ENCODE data around the gene SLC35F1.

The SLC35F1 gene

GRCh38 chr6:118319894-118320649, 413.0 kb downstream of the SLC35F1 start:
- DNase-seq, result no peak

- no peak for DNase-seq
Observed at GRCh38 chr6:118320652-118321051, 413.6 kb downstream of the SLC35F1 start.

DNA sequence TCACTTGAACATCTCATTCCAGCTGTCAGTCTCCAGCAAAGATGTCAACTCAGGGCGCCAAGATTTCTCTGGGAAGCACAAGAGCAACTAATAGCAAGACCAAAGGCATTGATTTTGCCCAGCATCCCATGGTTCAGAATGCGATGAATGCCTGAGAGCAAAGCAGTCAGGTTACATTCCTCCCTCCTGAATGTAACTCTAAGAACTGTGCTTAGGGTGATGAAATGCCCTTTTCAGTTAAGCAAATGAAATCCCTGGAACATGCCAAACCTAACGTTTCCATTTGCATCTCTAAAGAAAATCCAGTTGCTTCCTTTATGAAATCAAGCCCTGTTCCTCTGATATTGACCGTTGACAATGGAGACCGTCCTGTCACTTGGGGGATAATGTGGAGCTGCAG, 417.1 kb downstream of the SLC35F1 start:
- DNase-seq, result no peak

- no peak for DNase-seq
Observed at GRCh38 chr6:118325220-118325860, 418.3 kb downstream of the SLC35F1 start.

DNA sequence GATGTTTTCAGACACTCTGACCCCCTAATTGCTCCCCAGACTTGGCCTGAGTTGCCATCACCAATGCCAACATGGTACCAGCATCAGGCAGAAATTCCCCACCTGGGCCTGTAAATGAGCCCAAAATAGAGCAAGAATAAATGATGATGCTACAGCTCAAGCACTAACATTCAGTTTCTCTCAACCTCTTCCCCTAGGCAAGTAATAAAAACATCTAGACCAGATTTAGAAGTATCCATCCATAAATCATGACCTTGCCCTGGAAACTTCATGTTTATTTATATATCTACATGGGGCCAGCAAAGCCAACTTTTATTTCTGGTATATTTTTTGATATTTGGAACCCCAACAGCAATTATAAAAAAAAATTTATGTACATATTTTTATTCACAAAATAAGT, 419.6 kb downstream of the SLC35F1 start:
- DNase-seq, result no peak

DNA sequence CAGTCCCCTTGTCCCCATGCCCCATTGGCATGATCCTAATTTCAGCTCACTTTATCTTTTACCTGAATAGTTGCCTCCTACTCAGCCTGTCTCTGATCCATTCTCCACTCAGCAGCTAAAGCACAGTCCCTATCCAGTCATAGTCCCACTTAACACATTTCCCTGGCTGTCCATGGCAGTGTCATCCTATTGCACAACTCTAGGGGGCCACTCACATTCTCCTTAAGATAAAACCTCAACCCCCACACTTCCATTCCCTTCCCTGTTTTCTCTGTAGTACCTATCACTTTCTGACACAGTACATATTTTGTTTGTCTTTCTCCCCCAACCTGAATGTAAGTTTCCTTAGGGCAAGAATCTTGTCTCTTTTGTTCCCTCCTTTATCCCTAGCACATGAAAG, 420.2 kb downstream of the SLC35F1 start:
- DNase-seq, result no peak

DNA sequence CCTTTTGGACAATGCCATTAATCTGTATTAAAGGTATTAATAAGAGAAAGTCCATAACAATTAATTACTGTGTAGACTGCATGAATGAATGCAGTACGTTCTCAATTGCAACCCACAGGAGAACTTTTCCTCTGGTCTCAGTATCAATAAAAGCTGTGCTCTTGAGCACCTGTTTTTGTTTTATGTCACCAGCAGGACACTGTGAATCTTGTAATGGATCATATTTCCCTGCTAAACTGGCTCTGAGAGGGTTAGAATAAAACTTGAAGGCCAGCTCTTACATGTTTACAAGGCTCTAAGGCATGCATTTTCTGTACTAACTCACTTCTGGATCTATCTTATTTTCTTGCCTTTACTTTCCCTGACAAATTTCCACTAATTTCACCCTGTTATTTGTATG, 426.7 kb downstream of the SLC35F1 start:
- no peak for DNase-seq

DNA sequence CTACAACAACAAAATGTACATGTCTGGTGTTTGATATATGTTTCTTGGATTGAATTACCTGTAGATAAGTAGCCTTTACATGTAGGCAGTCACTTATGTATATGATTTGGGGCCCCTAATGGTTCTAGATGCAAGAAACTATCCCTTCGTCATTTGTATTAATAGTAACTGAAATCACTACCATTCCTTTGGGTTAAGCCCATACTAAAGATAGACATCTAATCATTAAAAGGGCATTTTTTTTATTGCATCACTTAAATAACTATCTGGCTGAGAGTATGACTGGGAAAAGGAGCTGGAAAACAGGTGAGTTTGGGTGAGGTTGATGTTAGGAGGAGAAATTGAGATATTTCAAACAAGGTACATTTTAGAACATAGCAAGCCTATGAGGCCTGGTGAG, 427.6 kb downstream of the SLC35F1 start:
- no peak for DNase-seq

GRCh38 chr6:118335325-118335816, 428.3 kb downstream of the SLC35F1 start:
- no peak for DNase-seq

DNA sequence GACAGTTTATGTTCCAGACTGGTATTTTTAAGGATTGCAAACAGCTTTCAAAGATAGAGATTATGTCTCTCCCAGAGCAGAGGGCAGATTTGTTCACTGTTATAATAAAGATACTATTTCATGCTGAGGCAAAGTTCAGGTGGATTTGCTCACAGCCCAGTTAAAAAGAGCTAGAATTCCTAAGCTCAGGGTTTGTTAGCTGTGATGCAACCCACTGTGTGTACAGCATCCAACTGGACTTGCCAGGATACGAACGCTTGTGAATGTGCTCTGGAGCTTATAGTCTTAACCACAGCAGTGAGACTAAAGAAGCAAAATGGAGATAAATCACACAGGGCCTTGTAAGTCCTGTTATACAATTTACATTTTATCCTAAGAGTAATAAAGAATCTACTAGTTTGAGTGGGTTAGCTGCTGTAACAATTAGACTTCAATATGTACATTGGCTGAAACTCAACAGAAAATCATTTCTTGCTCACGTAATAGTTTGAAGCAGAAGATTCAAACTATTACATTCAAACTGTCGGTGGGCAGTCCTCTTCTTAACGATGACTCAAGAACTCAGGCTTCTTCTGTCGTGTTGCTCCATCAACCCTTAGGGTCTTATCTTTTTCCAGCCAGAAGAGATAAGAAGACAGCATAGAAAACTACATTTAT, 437.1 kb downstream of the SLC35F1 start:
- DNase-seq, result no peak

- DNase-seq, result no peak
Observed at GRCh38 chr6:118350881-118351430, 443.9 kb downstream of the SLC35F1 start.

DNA sequence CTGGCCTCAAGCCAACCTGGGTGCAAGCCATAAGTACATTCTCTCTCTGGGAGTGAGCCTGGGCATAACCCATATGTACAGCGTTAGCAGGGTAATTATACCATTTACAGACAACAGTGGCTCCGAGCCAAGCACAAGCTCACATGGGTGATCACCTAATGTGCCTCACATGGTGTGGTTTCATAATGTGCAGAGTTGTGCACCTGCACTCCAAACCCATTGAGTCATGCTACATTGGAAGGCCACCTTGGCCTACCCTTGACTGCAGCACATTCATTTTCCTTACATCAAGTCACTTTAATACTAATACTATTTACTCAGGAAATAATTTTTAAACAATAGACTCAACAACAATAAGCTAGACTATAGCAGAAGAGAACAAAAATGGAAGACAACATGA, 446.5 kb downstream of the SLC35F1 start:
- DNase-seq, result no peak

- no peak for DNase-seq
Observed at GRCh38 chr6:118354641-118355040, 447.6 kb downstream of the SLC35F1 start.

DNA sequence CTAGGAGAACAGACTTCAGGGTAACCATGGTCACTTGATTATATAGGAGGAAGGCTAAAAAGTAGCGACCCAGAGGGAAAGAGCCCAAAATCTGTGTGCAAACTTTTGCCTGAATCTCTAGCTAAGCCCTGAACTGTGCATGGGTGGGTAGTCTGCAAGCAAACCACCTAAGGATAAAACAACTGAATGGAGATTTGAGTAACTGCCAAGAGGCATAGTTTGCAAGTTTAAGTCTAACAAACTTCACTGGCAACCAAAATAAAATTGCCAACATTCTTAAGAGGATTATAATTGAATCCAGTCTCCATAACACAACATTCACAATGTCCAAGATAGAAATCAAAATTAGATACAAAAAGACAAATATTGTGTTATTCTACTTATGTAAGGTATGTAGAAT, 449.0 kb downstream of the SLC35F1 start:
- no peak for DNase-seq

- DNase-seq, result no peak
Observed at GRCh38 chr6:118356686-118357085, 449.6 kb downstream of the SLC35F1 start.
